ENCODE data around the gene VSIG4.

DNA sequence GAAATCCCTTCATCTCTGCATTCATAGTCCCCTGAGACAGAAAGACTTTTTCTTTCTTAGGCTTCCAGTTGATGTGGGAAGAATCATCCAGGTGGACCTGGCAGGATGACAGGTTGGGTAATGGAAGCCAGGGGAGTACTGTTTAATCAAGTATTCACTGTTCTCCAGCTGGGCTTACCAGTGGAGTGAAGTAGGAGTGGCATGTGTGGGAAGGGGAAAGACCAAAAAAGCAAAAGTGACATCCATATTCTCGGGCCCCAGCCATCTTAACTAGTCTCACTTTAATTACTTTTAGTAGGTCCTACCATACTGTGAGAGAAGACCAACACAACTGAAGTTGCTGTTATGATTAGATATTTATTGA is 18.5 kb downstream of the VSIG4 start:
- TF ChIP-seq, protein P1, sequence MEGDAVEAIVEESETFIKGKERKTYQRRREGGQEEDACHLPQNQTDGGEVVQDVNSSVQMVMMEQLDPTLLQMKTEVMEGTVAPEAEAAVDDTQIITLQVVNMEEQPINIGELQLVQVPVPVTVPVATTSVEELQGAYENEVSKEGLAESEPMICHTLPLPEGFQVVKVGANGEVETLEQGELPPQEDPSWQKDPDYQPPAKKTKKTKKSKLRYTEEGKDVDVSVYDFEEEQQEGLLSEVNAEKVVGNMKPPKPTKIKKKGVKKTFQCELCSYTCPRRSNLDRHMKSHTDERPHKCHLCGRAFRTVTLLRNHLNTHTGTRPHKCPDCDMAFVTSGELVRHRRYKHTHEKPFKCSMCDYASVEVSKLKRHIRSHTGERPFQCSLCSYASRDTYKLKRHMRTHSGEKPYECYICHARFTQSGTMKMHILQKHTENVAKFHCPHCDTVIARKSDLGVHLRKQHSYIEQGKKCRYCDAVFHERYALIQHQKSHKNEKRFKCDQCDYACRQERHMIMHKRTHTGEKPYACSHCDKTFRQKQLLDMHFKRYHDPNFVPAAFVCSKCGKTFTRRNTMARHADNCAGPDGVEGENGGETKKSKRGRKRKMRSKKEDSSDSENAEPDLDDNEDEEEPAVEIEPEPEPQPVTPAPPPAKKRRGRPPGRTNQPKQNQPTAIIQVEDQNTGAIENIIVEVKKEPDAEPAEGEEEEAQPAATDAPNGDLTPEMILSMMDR (IDR thresholded peaks at IDR 0.05) = no peak
- TF ChIP-seq POLR2A (IDR thresholded peaks at IDR 0.05) = no peak

Data from testis (tissue), 2 donors.